H9 (cell line): Measurements from ENCODE around the gene CELA2A. TPM values are rescaled to one million over a fixed set of nuclear protein-coding genes. Genes with fewer than 3 reads are reported as not detected.

ENCODE experiments used
- DNase-seq: peaks from one replicate; pipeline ENCODE4 v3.0.0-alpha.2; 2017
- H2AFZ ChIP-seq: one replicate; pipeline ENCODE4 v1.6.1; 2013; ENCODE audit warnings: mild to moderate bottlenecking, low read length, control low read depth, moderate library complexity
- H2AK5ac ChIP-seq: 2 replicates; pipeline ENCODE4 v1.6.1; 2013; ENCODE audit warnings: low read length, control low read depth, mixed read lengths; ENCODE audit not compliant: insufficient read length
- H2BK120ac ChIP-seq: one replicate; pipeline ENCODE4 v1.6.1; 2013; ENCODE audit warnings: low read depth, mild to moderate bottlenecking, low read length, control low read depth, inconsistent platforms; ENCODE audit not compliant: poor library complexity, severe bottlenecking
- H2BK12ac ChIP-seq: 2 replicates; pipeline ENCODE4 v1.6.1; 2013; ENCODE audit warnings: low read length, control low read depth, mixed read lengths, low read depth; ENCODE audit not compliant: insufficient read length
- H2BK15ac ChIP-seq: 2 replicates; pipeline ENCODE4 v1.6.1; 2013; ENCODE audit warnings: low read depth, low read length, control low read depth
- H2BK20ac ChIP-seq: one replicate; pipeline ENCODE4 v1.6.1; 2013; ENCODE audit warnings: low read depth, mild to moderate bottlenecking, low read length, control low read depth, inconsistent platforms; ENCODE audit not compliant: poor library complexity, severe bottlenecking
- H2BK5ac ChIP-seq: 2 replicates; pipeline ENCODE4 v1.6.1; 2013; ENCODE audit warnings: low read length, control low read depth, mixed read lengths; ENCODE audit not compliant: insufficient read length
- H3K14ac ChIP-seq: 2 replicates; pipeline ENCODE4 v1.6.1; 2013; ENCODE audit warnings: low read length, control low read depth; ENCODE audit not compliant: insufficient read depth
- H3K18ac ChIP-seq: 2 replicates; pipeline ENCODE4 v1.6.1; 2013; ENCODE audit warnings: low read depth, mild to moderate bottlenecking, mixed read lengths, low read length, control low read depth; ENCODE audit not compliant: insufficient read length
- H3K23ac ChIP-seq: 2 replicates; pipeline ENCODE4 v1.6.1; 2013; ENCODE audit warnings: low read length, control low read depth, mixed read lengths, low read depth; ENCODE audit not compliant: insufficient read length
- H3K23me2 ChIP-seq: 2 replicates; pipeline ENCODE4 v1.6.1; 2013; ENCODE audit warnings: low read depth, mild to moderate bottlenecking, mixed read lengths, low read length, control low read depth; ENCODE audit not compliant: insufficient read length, poor library complexity, severe bottlenecking
- H3K27ac ChIP-seq: 2 replicates; pipeline ENCODE4 v1.5.1; 2013; ENCODE audit warnings: low read length, control low read depth, mixed read lengths, low read depth; ENCODE audit not compliant: insufficient read length
- H3K27me3 ChIP-seq: 2 replicates; pipeline ENCODE4 v1.6.1; 2013; ENCODE audit warnings: low read length, control low read depth, inconsistent platforms; ENCODE audit not compliant: insufficient read depth
- H3K4ac ChIP-seq: 2 replicates; pipeline ENCODE4 v1.6.1; 2013; ENCODE audit warnings: low read depth, mild to moderate bottlenecking, control low read depth, inconsistent platforms, low read length, moderate library complexity
- H3K4me1 ChIP-seq: 2 replicates; pipeline ENCODE4 v1.6.1; 2013; ENCODE audit warnings: low read length, control low read depth, inconsistent platforms; ENCODE audit not compliant: insufficient read depth
- H3K4me2 ChIP-seq: 2 replicates; pipeline ENCODE4 v1.6.1; 2013; ENCODE audit warnings: low read length, control low read depth, mixed read lengths; ENCODE audit not compliant: insufficient read length, insufficient read depth
- H3K56ac ChIP-seq: 2 replicates; pipeline ENCODE4 v1.6.1; 2013; ENCODE audit warnings: low read depth, mild to moderate bottlenecking, mixed read lengths, low read length, control low read depth; ENCODE audit not compliant: insufficient read length
- H3K79me1 ChIP-seq: 2 replicates; pipeline ENCODE4 v1.6.1; 2013; ENCODE audit warnings: low read depth, mild to moderate bottlenecking, moderate library complexity, low read length, control low read depth, inconsistent platforms; ENCODE audit not compliant: insufficient read depth, poor library complexity, severe bottlenecking
- H3K79me2 ChIP-seq: 2 replicates; pipeline ENCODE4 v1.6.1; 2013; ENCODE audit warnings: low read length, control low read depth, inconsistent platforms; ENCODE audit not compliant: insufficient read depth
- H3K9ac ChIP-seq: 2 replicates; pipeline ENCODE4 v1.6.1; 2013; ENCODE audit warnings: low read length, control low read depth, mixed read lengths; ENCODE audit not compliant: insufficient read length; ENCODE audit errors: extremely low read depth
- H3K9me3 ChIP-seq: one replicate; pipeline ENCODE4 v1.6.1; 2013; ENCODE audit warnings: low read depth, low read length, inconsistent platforms; ENCODE audit not compliant: control insufficient read depth
- H3T11ph ChIP-seq: one replicate; pipeline ENCODE4 v1.6.1; 2013; ENCODE audit warnings: mild to moderate bottlenecking, low read length, control low read depth, inconsistent platforms
- H4K20me1 ChIP-seq: one replicate; pipeline ENCODE4 v1.6.1; 2013; ENCODE audit not compliant: control insufficient read depth, insufficient read length, insufficient read depth
- H4K5ac ChIP-seq: 2 replicates; pipeline ENCODE4 v1.6.1; 2013; ENCODE audit warnings: low read depth, mild to moderate bottlenecking, mixed read lengths, low read length, control low read depth; ENCODE audit not compliant: insufficient read length
- H4K8ac ChIP-seq: replicated peaks from 2 replicates; pipeline ENCODE4 v1.6.1; 2013; ENCODE audit warnings: low read length, control low read depth, mixed read lengths, low read depth; ENCODE audit not compliant: insufficient read length
- H4K91ac ChIP-seq: 2 replicates; pipeline ENCODE4 v1.6.1; 2013; ENCODE audit warnings: low read depth, mild to moderate bottlenecking, moderate library complexity, mixed read lengths, low read length, control low read depth; ENCODE audit not compliant: insufficient read length
- H3K27ac Mint-ChIP-seq, 3 experiments: 2 replicates in 2 of 3; 3 replicates in 1 of 3; pipeline ENCODE4 v1.8.0; 2020 to 2021; ENCODE audit warnings: mixed read lengths in 3 of 3, mild to moderate bottlenecking in 1 of 3, moderate library complexity in 1 of 3
- H3K27me3 Mint-ChIP-seq: 2 replicates; pipeline ENCODE4 v1.8.0; 2021; ENCODE audit warnings: low read depth, mild to moderate bottlenecking, moderate library complexity, mixed read lengths
- H3K36me3 Mint-ChIP-seq, 3 experiments: 2 replicates in 2 of 3; 3 replicates in 1 of 3; pipeline ENCODE4 v1.8.0; 2020 to 2021; ENCODE audit warnings: low read depth in 3 of 3, mixed read lengths in 3 of 3; ENCODE audit not compliant: insufficient read depth in 1 of 3
- H3K4me1 Mint-ChIP-seq, 2 experiments: 2 replicates each; pipeline ENCODE4 v1.8.0; 2020; ENCODE audit warnings: mixed read lengths in 2 of 2
- H3K4me3 Mint-ChIP-seq, 2 experiments: 2 replicates in 1 of 2; 3 replicates in 1 of 2; pipeline ENCODE4 v1.8.0; 2020 to 2021; ENCODE audit warnings: mild to moderate bottlenecking in 2 of 2, mixed read lengths in 2 of 2, moderate library complexity in 1 of 2
- H3K9me3 Mint-ChIP-seq, 2 experiments: 2 replicates in 1 of 2; 3 replicates in 1 of 2; pipeline ENCODE4 v1.8.0; 2020; ENCODE audit warnings: mild to moderate bottlenecking in 2 of 2, mixed read lengths in 2 of 2, moderate library complexity in 1 of 2
- WGBS: extraction: QIAGEN DNeasy Blood & Tissue Kit; methylation state at CpG from one replicate; pipeline ENCODE4 v1.1.7; 2013; ENCODE audit warnings: missing lambda C conversion rate, low lambda C conversion rate, mixed read lengths; ENCODE audit not compliant: insufficient read length; ENCODE audit errors: extremely low coverage; 5-methylcytosine and 5-hydroxymethylcytosine counted together
- total RNA-seq: library from RNA; stranded (reverse); gene quantifications from 2 replicates; pipeline ENCODE4 v1.2.1, GENCODE V29; 2021
- TF ChIP-seq, protein P1 (sequence below): fragments of 200-600 bp; sonication (generic); conservative IDR thresholded peaks from 3 replicates; pipeline ENCODE4 v1.8.0; 2021; ENCODE audit warnings: antibody characterized with exemption, mild to moderate bottlenecking

Gene CELA2A
- total RNA-seq, 1 experiment from 2014 or later = not detected

DNA sequence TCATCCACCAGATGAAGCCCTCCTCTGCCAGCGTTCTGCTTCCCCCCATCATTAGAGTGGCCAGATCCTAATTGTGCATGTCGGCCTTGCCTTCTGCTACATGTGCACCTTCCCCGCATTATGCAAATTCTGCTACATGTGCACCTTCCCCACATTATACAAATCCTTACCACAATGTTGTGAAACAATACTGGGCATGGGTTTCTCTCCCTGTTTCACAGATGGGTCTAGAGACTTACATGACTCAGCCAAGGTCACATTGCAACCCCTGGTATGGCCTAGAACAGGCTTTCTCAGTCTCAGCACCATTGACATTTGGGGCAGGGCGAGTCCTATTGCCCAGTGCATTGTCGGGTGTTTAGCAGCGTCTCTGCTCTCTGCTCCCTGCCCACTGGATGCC, 1.0 kb upstream of the CELA2A start:
- no peak overlapping the region for H4K5ac ChIP-seq
- H3K18ac ChIP-seq = no peak overlapping the region
- no peaks in the 10 kb centered on the region for H3K79me2 ChIP-seq
- no peak overlapping the region for H3K4ac ChIP-seq
- H3K4me1 ChIP-seq = no peaks in the 10 kb centered on the region
- no peak overlapping the region for H2BK5ac ChIP-seq
- no peak overlapping the region for H3K56ac ChIP-seq
- no peaks in the 10 kb centered on the region for H4K20me1 ChIP-seq
- no peaks in the 10 kb centered on the region for H3K9me3 ChIP-seq
- WGBS = no CpG with 5 or more reads among the region's 6 CpGs
- H2BK120ac ChIP-seq = no peak overlapping the region
- peaks cover 0 to 6% of the 10 kb centered on the region in 2 experiments; a peak in 2 of 5 replicates for H3K9me3 Mint-ChIP-seq
- H3K79me1 ChIP-seq = no peaks in the 10 kb centered on the region
- H3K27ac ChIP-seq = no peak overlapping the region
- no peak overlapping the region for H3K4me2 ChIP-seq
- no peak overlapping the region for H3K9ac ChIP-seq
- peaks cover 2% of the 10 kb centered on the region for H3K27me3 Mint-ChIP-seq
- no peaks in the 10 kb centered on the region for H3K23me2 ChIP-seq
- H4K8ac ChIP-seq = no peak overlapping the region
- no peaks in the 10 kb centered on the region; a peak in 1 of 7 replicates for H3K36me3 Mint-ChIP-seq
- no peak overlapping the region; a peak in 1 of 7 replicates for H3K27ac Mint-ChIP-seq
- H3K14ac ChIP-seq = no peak overlapping the region
- no peak overlapping the region for H2AFZ ChIP-seq
- no peak overlapping the region for H3K4me3 Mint-ChIP-seq
- DNase-seq = no peak
- H2BK20ac ChIP-seq = no peak overlapping the region
- TF ChIP-seq, protein P1, sequence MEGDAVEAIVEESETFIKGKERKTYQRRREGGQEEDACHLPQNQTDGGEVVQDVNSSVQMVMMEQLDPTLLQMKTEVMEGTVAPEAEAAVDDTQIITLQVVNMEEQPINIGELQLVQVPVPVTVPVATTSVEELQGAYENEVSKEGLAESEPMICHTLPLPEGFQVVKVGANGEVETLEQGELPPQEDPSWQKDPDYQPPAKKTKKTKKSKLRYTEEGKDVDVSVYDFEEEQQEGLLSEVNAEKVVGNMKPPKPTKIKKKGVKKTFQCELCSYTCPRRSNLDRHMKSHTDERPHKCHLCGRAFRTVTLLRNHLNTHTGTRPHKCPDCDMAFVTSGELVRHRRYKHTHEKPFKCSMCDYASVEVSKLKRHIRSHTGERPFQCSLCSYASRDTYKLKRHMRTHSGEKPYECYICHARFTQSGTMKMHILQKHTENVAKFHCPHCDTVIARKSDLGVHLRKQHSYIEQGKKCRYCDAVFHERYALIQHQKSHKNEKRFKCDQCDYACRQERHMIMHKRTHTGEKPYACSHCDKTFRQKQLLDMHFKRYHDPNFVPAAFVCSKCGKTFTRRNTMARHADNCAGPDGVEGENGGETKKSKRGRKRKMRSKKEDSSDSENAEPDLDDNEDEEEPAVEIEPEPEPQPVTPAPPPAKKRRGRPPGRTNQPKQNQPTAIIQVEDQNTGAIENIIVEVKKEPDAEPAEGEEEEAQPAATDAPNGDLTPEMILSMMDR = no peak
- no peak overlapping the region for H3T11ph ChIP-seq
- H3K4me1 Mint-ChIP-seq = peaks cover 11 to 20% of the 10 kb centered on the region in 2 experiments
- no peak overlapping the region for H2BK15ac ChIP-seq
- H2AK5ac ChIP-seq = no peak overlapping the region
- H4K91ac ChIP-seq = no peak overlapping the region
- H3K27me3 ChIP-seq = no peaks in the 10 kb centered on the region
- H2BK12ac ChIP-seq = no peak overlapping the region
- H3K23ac ChIP-seq = no peak overlapping the region
